HepG2 (cell line): ENCODE measurements around the gene NPHP1.

ENCODE experiments used
- CTCF ChIP-seq: sonication (generic); formaldehyde crosslinking; IDR thresholded peaks from 2 replicates; pipeline ENCODE4 v1.5.0; 2020; ENCODE audit warnings: mild to moderate bottlenecking, missing genetic modification reagents, moderate library complexity
- EZH2 ChIP-seq: conservative IDR thresholded peaks from 2 replicates; pipeline ENCODE4 v1.6.1; 2012; ENCODE audit warnings: mild to moderate bottlenecking, low read depth, low read length, moderate library complexity
- JUN ChIP-seq: sonication (generic); formaldehyde crosslinking; IDR thresholded peaks from 2 replicates; pipeline ENCODE4 v1.4.0; 2020; ENCODE audit warnings: mild to moderate bottlenecking, missing genetic modification reagents
- NFIC ChIP-seq: IDR thresholded peaks from 2 replicates; pipeline ENCODE4 v1.6.1; 2012; ENCODE audit warnings: mild to moderate bottlenecking, low read length, inconsistent platforms
- POLR2A ChIP-seq, 2 experiments: IDR thresholded peaks; 2 replicates each; pipeline ENCODE4 v1.6.1; 2011; ENCODE audit warnings: low read depth in 2 of 2, low read length in 2 of 2, mild to moderate bottlenecking in 1 of 2, moderate library complexity in 1 of 2; ENCODE audit not compliant: insufficient read depth in 1 of 2
- POLR2AphosphoS5 ChIP-seq: IDR thresholded peaks from 2 replicates; pipeline ENCODE4 v1.6.1; 2012; ENCODE audit warnings: low read depth, low read length
- SIN3A ChIP-seq: IDR thresholded peaks from 2 replicates; pipeline ENCODE4 v1.6.1; 2011; ENCODE audit warnings: low read depth, mild to moderate bottlenecking, control low read depth, low read length, borderline replicate concordance
- SIN3B ChIP-seq: fragments of 150-350 bp; IDR thresholded peaks from 2 replicates; pipeline ENCODE4 v1.6.1; 2014; ENCODE audit warnings: low read length
- TCF7 ChIP-seq: sonication (generic); IDR thresholded peaks from 2 replicates; pipeline ENCODE4 v1.6.1; 2016; ENCODE audit warnings: antibody characterized with exemption, low read depth
- ZBTB7A ChIP-seq: sonication (generic); formaldehyde crosslinking; IDR thresholded peaks from 2 replicates; pipeline ENCODE4 v1.8.0; 2022; ENCODE audit warnings: mild to moderate bottlenecking, missing genetic modification reagents
- ZKSCAN8 ChIP-seq: IDR thresholded peaks from 2 replicates; pipeline ENCODE4 v1.6.1; 2016; ENCODE audit warnings: borderline replicate concordance, missing genetic modification reagents, missing compliant biosample characterization
- ZNF274 ChIP-seq: sonication (generic); formaldehyde crosslinking; IDR thresholded peaks from 2 replicates; pipeline ENCODE4 v1.5.1; 2020; ENCODE audit warnings: mild to moderate bottlenecking, missing genetic modification reagents
- ZNF503 ChIP-seq: sonication (generic); formaldehyde crosslinking; IDR thresholded peaks from 2 replicates; pipeline ENCODE4 v1.4.0; 2020; ENCODE audit warnings: missing genetic modification reagents

GRCh38 chr2:110167326-110168000 is 37.4 kb downstream of the NPHP1 start:
- no peak for TF ChIP-seq ZNF503 (CRISPR knock-in tag)
- TF ChIP-seq SIN3A, result no peak
- TF ChIP-seq POLR2A (IDR thresholded peaks at IDR 0.05; ENCODE audit: insufficient read depth in 1 of 2, low read depth in 2 of 2, low read length in 2 of 2), result no peak
- no peak for TF ChIP-seq ZNF274 (CRISPR knock-in tag)
- TF ChIP-seq POLR2AphosphoS5, result no peak
- TF ChIP-seq TCF7, result no peak
- no peak for TF ChIP-seq SIN3B
- no peak for TF ChIP-seq EZH2
- no peak for TF ChIP-seq CTCF (CRISPR knock-in tag)
- TF ChIP-seq ZBTB7A (CRISPR knock-in tag), result no peak
- TF ChIP-seq NFIC, result no peak
- no peak for TF ChIP-seq ZKSCAN8 (CRISPR knock-in tag)
- TF ChIP-seq JUN (CRISPR knock-in tag), result no peak
